ENCODE data around the gene CLDN4.
"Not testable (repeated sequence)": the region's sequence is repeated elsewhere in the genome, so short reads cannot be mapped to it uniquely, and the experiment has no call there.

The CLDN4 gene

GRCh38 chr7:73823873-73824592 is 6.8 kb upstream of the CLDN4 start:
- DNase-seq (ENCODE audit: low spot score), result no peak

GRCh38 chr7:73824986-73825385 is 5.8 kb upstream of the CLDN4 start:
- no peak for DNase-seq (ENCODE audit: low spot score)

GRCh38 chr7:73827567-73828106 is 3.2 kb upstream of the CLDN4 start:
- no peak for DNase-seq (ENCODE audit: low spot score)

- DNase-seq (ENCODE audit: low spot score), result no peak
Measured at GRCh38 chr7:73828107-73828803, 2.5 kb upstream of the CLDN4 start.

GRCh38 chr7:73828972-73829371 is 1.8 kb upstream of the CLDN4 start:
- no peak for DNase-seq (ENCODE audit: low spot score)

- no peak for DNase-seq (ENCODE audit: low spot score)
Measured at GRCh38 chr7:73829505-73829904, 1.3 kb upstream of the CLDN4 start.

GRCh38 chr7:73829921-73830680 is 695 bp upstream of the CLDN4 start:
- DNase-seq (ENCODE audit: low spot score), result no peak

GRCh38 chr7:73831584-73831833 is 713 bp downstream of the CLDN4 start:
- DNase-seq (ENCODE audit: low spot score), result no peak

- no peak for DNase-seq (ENCODE audit: low spot score)
Measured at GRCh38 chr7:73831834-73832651, 1.2 kb downstream of the CLDN4 start.

- DNase-seq (ENCODE audit: low spot score), result no peak
Measured at GRCh38 chr7:73832806-73833205, 2.0 kb downstream of the CLDN4 start.

- no peak for DNase-seq (ENCODE audit: low spot score)
Measured at GRCh38 chr7:73833251-73833919, 2.6 kb downstream of the CLDN4 start.

GRCh38 chr7:73834626-73835191 is 3.9 kb downstream of the CLDN4 start:
- DNase-seq (ENCODE audit: low spot score), result no peak

- DNase-seq (ENCODE audit: low spot score), result not testable (repeated sequence)
Measured at GRCh38 chr7:73837167-73837566, 6.4 kb downstream of the CLDN4 start.

GRCh38 chr7:73838642-73839041 is 7.8 kb downstream of the CLDN4 start:
- DNase-seq (ENCODE audit: low spot score), result no peak

- DNase-seq (ENCODE audit: low spot score), result no peak
Measured at GRCh38 chr7:73839290-73839689, 8.5 kb downstream of the CLDN4 start.

- DNase-seq (ENCODE audit: low spot score), result no peak
Measured at GRCh38 chr7:73839743-73840714, 9.2 kb downstream of the CLDN4 start.

- DNase-seq (ENCODE audit: low spot score), result no peak
Measured at GRCh38 chr7:73840715-73841379, 10.1 kb downstream of the CLDN4 start.

GRCh38 chr7:73841689-73842066 is 10.9 kb downstream of the CLDN4 start:
- no peak for DNase-seq (ENCODE audit: low spot score)
